Esophagus squamous epithelium (tissue), 4 donors: ENCODE measurements around the gene PAM.

Experiments
- CTCF ChIP-seq, 6 experiments: fragments of 450-650 bp in 4 of 6; fragments of 200-600 bp in 2 of 6; sonication (generic) in 2 of 6; IDR thresholded peaks; one replicate each; pipeline ENCODE4 v1.5.1; 2016 to 2019; ENCODE audit warnings: antibody characterized with exemption in 6 of 6, mild to moderate bottlenecking in 4 of 6, moderate library complexity in 4 of 6
- POLR2A ChIP-seq, 4 donors: fragments of 450-650 bp; IDR thresholded peaks; one replicate each; pipeline ENCODE4 v1.6.1; 2017; ENCODE audit warnings: antibody characterized with exemption in 4 of 4, mild to moderate bottlenecking in 4 of 4, moderate library complexity in 3 of 4

GRCh38 chr5:102747386-102748166 is 7.5 kb upstream of the PAM start:
- TF ChIP-seq POLR2A (IDR thresholded peaks at IDR 0.05) = no peak
- no peak for TF ChIP-seq CTCF (IDR thresholded peaks at IDR 0.05)
